SK-MEL-5 (cell line): Measurements from ENCODE around the gene PXMP4. TPM values are rescaled to one million over a fixed set of nuclear protein-coding genes. Genes with fewer than 3 reads are reported as not detected.
"Not testable (repeated sequence)": the region's sequence is repeated elsewhere in the genome, so short reads cannot be mapped to it uniquely, and the experiment has no call there.

Experiments used
- DNase-seq: peaks from one replicate; pipeline ENCODE4 v3.0.0-alpha.2; 2016; ENCODE audit warnings: low read depth, low spot score
- in situ Hi-C: cut with HindIII; loops from 2 replicates; pipeline ENCODE4 v1.10.0; 2016; ENCODE audit warnings: low sequenced_read_pairs, high pct_unique_total_duplicates, low pct_unique_long_range_greater_than_20kb
- polyA plus RNA-seq, 2 experiments: library from polyadenylated mRNA; depleted of rRNA; stranded (reverse); fragments of >200 nt; gene quantifications; 2 replicates each; pipeline ENCODE4 v1.2.3, GENCODE V29; 2015
- total RNA-seq: library from RNA; depleted of rRNA; stranded (reverse); fragments of >200 nt; shearing (Covaris generic); gene quantifications from 2 replicates; pipeline ENCODE4 v1.2.3, GENCODE V29; 2014; rRNA removed

Gene PXMP4, protein sequence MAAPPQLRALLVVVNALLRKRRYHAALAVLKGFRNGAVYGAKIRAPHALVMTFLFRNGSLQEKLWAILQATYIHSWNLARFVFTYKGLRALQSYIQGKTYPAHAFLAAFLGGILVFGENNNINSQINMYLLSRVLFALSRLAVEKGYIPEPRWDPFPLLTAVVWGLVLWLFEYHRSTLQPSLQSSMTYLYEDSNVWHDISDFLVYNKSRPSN
- 10.0 and 11.5 TPM in 2 replicates for total RNA-seq
- 8.6 and 15.3 TPM in 2 replicates for polyA plus RNA-seq (2015; cell fraction: cytosol; rRNA removed)
- polyA plus RNA-seq (2015; cell fraction: nucleus; rRNA removed) = 1.1 and 1.9 TPM in 2 replicates

DNA sequence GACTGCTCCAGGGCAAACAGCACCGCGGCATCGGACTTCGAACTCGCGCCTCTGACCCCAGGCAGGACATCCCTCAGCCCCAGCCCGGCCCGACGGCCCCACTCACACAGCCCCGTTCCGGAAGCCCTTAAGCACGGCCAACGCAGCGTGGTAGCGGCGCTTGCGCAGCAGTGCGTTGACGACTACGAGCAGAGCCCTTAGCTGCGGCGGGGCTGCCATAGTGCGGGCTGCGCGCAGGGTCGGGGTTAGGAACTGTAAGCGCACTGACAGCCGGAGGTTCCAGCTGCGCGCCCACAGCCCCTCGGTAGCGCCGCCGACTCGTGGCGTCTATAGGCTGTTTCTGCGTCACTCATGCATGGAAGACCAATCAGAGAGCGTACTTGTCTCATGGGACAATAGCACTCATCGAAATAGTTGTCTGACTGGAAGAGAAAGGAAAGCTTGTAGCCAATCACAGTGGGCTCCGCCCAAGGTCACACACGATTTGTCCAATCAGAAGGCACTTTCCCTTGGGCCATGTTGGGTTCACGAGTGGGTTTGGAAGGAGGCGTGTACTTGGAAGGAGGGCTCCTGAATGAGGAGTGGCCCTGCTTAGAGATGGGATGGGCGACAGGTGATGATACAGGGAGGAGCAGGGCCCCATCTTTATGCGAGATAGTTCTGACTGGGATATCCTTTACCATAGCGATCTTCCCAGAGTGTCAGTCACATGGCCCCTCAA lies at the start of gene PXMP4:
Gene PXMP4, minus strand, starts transcription at position 322 of the 721 bp plus-strand sequence. Its CDS starts 103 bp downstream, at position 219.
- peak; percentile 100 for DNase-seq
- in situ Hi-C loops = no loop called here

DNA sequence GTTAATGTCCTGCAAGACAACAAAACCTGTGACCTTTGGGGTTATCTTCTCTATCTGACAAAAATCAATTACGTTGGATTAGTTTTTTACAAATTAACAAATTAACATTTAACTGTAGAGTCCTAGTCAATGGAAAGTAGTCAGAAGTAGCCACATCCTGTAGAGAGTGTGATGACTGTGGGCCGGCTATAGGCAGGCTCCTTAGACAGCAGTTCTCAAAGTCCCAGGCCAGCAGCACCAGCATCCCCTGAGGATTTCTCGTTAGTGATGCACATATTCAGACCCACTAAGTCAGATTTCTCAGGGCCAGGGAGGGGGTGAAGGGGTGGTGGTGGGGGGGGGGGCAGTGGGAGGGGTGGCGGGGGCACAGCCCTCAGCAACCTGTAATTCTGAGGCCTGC lies 48.9 kb upstream of the PXMP4 start:
- in situ Hi-C loops = no loop called here
- DNase-seq = no peak

DNA sequence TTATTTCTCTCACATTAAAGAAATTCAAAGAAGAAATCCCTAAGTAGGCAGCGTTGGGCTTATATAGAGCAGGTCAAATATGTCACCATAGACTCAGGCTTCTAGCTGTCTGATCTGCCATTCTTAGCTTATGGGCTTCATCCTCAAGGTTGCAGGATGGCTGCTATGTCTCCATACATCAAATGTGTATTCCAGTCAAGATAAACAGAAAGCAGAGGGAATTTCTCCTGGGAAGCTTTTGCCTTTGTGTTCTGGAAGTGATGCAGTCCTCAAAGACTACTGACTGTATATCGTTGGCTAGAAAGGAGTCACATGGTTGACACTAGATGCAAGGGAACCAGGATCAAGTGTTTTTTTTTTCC lies 47.6 kb upstream of the PXMP4 start:
- no peak for DNase-seq
- in situ Hi-C loops = no loop called here

DNA sequence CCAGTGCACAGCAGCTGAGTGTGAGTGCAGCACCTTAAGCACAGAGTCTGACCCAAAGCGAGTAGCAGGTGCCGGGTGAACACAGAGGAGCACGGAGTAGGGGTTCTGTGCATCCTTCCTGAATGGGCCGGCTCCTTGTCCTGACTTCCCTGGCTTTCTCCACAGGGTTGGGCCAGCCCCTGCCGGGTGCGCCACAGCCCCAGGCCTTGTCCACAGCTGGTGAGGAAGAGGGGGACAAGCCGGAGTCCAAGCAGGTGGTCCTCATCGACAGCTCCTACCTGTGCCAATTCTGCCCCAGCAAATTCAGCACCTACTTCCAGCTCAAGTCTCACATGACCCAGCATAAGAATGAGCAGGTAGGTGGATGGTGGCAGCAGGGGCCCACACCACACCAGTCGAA lies 46.6 kb upstream of the PXMP4 start:
- no peak for DNase-seq
- in situ Hi-C loops = no loop called here

DNA sequence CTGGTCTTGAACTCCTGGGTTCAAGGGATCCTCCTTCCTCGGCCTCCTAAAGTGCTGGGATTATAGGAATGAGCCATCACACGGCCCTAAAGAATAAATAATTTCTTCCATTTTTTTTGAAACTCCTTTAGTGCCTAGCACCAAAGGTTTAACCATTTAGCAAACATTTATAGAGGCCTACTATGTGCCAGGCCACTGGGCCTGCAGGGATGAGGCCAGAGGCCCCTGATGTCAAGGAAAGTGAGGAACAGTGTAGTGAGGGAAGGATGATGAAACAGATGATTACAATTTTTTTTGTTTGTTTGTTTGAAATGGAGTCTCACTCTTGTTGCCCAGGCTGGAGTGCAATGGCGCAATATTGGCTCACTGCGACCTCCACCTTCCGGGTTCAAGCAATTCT lies 45.5 kb upstream of the PXMP4 start:
- in situ Hi-C loops = no loop called here
- DNase-seq = no peak

DNA sequence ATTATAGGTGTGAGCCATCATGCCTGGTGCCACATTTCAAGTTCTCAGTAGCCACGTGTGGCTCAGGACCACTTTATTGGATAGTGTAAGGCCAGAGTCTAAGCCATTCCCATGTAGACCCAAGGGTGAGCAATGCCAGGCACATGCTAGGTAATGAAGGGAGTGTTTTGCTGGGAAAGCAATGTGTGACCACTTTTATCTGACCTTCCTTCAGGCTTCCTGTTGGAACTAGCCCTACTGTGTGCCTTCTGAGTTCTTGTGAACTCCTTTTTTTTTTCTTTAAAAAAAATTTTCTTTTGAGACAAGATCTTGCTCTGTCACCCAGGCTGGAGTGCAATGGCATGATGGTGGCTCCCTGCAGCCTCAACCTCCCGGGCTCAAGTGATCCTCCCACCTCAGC lies 45.0 kb upstream of the PXMP4 start:
- DNase-seq = no peak
- in situ Hi-C loops = no loop called here

DNA sequence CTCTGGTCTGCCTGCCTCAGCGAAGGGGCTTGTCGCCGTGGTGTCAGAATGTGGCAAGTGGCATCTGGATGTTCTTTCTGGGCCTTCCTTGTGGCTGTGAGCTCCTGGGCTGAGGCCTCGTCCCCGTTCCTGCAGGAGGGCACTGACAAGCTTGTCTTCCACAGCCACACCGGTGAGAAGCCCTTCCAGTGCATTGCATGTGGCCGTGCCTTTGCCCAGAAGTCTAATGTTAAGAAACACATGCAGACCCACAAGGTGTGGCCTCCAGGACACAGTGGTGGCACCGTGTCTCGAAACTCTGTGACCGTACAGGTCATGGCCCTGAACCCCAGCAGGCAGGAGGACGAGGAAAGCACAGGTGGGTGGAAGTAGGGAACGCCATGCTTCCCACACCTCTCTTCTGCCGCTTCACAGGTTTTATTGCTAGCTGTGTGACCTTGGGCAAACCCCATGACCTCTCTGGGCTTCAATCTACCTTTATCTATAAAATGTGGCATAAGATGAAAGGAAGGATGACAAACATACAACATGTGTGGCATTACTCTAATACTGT lies 41.7 kb upstream of the PXMP4 start:
- no peak for DNase-seq
- in situ Hi-C loops = no loop called here

DNA sequence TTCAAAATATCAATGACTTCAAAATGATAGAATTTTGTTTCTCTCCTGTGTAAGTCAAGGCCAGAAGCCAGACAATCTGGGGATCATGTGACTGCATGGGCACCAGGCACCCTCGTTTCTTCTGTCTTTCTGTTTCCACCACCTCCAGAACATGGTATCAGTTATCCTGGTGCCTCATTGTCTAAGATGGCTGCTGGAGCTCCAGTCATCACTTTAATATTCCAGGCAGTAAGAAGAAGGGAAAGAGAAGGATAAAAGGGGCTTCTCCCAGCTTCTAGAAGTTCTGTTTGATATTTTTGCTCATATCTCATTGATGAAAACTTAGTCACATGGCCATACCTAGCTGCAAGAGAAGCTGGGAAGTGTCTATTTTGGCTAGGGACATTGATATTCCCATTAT lies 37.3 kb upstream of the PXMP4 start:
- DNase-seq = no peak
- in situ Hi-C loops = no loop called here

DNA sequence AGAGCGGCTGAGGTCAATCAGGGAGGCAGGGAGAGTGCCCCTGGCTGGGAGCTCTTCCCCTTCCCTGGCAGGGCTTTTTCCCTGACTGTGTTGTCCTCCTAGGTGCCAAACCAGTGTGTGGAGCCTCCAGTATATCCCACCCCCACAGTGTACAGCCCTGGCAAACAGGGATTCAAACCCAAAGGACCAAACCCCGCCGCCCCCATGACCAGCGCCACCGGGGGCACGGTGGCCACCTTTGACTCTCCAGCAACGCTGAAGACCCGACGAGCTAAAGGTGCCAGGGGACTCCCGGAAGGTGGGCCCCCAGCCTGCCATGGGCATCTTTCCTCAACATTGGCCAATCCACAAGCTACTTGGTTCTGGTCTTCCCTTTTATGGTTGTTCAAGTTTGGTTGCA lies 36.9 kb upstream of the PXMP4 start:
- in situ Hi-C loops = no loop called here
- DNase-seq = no peak

DNA sequence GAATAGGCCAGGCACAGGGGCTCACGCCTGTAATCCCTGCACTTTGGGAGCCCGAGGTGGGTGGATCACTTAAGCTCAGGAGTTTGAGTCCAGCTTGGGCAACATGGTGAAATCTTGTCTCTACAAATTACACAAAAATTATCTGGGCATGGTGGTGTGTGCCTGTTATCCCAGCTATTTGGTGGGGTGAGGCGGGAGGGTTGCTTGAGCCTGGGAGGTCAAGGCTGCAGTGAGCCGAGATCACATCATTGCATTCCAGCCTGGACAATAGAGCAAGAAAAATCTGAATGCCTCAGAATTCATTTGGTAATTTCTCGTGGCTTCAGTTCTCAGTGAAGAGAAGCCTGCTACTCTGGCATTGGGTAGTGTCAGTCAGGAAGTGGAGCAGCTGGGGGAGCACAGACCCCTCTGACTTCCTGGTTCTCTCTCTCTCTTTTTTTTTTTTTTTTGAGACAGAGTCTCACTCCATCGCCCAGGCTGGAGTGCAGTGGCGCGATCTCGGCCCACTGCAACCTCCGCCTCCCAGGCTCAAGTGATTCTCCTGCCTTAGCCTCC lies 35.9 kb upstream of the PXMP4 start:
- in situ Hi-C loops, DNase-seq: not testable (repeated sequence)

DNA sequence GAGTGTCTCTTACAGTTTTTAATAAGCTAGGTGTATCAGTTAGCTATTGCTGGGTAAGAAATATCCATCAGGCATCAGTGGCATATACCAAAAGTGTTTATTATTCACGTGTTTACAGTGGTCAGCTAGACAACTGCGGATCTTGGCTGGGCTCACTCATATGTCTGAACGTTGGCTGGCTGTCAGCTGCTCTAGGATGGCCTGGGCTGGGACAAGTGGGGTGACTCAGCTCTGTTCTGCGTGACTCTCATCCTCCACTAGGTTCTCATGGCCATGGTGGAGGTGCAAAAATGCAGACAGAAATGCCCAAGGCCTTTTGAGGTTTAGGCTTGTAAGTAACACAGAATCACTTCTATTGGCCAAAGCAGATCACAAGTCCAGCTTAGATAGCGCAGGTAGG lies 33.7 kb upstream of the PXMP4 start:
- in situ Hi-C loops = no loop called here
- DNase-seq = no peak

DNA sequence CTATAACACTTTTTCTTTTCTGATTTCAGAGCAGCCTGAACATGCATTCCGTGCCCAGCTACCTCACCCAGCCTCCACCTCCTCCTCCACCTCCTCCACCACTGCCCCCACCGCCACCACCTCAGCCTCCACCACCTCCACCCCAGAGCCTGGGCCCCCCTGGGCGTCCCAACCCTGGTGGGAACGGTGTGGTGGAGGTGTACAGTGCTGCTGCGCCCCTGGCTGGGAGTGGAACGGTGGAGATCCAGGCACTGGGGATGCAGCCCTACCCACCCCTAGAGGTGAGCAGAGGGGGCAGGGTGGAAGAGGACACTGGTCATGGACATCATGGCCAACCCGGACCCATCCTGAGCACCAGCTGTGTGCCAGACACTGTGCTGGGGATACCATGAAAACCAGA lies 33.0 kb upstream of the PXMP4 start:
- no peak for DNase-seq
- in situ Hi-C loops = no loop called here

DNA sequence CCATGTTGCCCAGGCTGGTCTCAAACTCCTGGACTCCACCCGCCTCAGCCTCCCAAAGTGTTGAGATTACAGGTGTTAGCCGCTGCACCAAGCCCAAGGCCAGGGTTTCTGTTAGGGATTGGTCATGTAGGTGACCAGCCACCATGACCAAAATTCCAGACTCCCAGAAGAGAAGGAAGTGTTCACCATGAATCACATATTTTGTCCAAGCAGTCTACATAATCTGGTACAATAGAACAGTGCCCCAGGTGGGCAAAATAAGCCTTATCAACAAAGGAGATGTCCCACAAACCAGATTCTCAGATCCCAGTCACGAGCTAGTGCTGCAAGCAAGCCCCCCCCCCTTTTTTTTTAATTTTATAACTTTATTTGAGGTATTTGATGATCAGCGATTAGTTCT lies 31.7 kb upstream of the PXMP4 start:
- in situ Hi-C loops = no loop called here
- DNase-seq = no peak

DNA sequence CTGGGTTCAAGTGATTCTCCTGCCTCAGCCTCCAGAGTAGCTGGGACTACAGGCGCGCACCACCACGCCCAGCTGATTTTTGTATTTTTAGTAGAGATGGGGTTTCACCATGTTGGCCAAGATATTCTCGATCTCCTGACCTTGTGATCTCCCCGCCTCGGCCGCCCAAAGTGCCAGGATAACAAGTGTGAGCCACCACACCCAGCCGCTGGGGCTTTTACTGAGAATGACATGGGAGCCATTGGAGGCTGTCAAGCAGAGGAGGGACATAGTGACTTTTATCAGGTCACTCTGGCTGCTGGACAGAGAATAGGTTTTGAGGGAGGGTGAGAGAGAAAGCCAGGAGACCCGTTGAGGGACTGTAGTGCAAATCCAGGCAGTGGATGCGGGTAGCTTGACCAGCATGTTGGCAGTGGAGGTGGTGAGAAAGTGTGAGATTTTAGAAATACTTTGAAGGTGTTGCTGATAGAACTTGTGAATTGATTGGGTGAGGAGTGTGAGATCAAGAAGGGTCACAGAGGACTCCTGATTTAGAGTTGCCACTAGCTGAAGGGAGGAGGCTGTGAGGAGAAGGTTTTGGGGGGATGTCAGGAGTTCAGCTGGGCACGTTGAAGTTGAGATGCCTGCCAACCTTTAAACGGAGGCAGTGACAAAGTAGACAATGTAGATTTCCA lies 26.4 kb upstream of the PXMP4 start:
- in situ Hi-C loops = no loop called here
- DNase-seq = no peak

DNA sequence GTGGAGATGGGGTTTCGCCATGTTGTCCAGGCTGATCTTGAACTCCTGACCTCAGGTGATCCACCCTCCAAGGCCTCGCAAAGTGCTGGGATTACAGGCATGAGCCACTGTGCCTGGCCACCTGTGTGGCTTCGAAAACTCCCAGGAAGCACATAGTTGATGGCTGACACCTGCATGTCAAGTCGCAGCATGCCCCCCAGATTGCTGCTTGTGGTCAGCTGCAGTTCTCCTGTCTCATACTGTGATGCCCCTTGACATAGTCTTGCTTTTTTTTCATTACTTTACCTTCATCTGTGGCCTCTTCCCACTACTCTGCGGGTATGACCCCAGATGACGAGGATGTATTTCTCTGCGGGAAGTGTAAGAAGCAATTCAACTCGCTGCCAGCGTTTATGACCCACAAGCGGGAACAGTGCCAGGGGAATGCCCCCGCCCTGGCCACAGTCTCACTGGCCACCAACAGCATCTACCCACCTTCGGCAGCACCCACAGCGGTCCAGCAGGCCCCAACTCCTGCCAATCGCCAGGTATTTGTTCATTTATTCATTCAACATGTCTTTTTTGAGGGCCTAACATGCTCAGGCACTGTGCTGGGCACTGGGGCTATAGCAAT lies 24.8 kb upstream of the PXMP4 start:
- no peak for DNase-seq
- in situ Hi-C loops = no loop called here

DNA sequence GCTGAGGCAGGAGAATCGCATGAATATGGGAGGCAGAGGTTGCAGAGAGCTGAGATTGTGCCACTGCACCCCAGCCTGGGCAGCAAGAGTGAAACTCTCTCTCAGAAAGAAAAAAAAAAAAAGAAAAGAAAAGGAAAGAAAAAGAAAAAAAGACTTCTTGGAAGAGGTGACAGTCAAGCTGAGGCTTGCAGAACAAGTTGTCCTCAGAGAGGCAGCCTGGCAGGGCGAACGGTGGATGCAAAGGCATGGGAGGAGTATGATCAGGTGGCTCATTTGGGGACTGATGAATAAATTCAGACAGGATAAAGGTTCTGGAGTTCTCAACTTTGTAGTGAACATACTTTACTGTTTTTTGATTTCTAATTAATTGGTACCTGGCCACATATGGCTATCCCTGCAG lies 24.1 kb upstream of the PXMP4 start:
- in situ Hi-C loops = no loop called here
- DNase-seq = no peak

DNA sequence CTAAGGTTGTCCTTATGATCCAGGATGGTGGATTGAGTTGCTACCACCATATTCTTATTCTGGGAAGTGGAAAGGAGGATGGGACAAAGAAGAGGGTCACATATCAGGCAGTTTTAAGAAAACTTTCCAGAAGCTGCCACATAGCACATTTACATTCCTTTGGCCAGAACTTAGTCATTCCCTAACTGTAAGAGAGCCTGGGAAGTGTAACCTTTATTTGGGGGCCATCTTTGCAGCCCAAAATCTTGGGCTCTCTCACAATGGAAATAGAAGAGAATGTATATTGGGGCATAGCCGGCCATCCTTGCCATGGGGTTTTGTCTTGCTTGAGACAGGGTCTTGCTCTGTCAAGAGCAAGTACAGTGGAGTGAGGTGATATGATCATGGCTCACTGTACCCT lies 20.1 kb upstream of the PXMP4 start:
- in situ Hi-C loops = no loop called here
- DNase-seq = no peak

DNA sequence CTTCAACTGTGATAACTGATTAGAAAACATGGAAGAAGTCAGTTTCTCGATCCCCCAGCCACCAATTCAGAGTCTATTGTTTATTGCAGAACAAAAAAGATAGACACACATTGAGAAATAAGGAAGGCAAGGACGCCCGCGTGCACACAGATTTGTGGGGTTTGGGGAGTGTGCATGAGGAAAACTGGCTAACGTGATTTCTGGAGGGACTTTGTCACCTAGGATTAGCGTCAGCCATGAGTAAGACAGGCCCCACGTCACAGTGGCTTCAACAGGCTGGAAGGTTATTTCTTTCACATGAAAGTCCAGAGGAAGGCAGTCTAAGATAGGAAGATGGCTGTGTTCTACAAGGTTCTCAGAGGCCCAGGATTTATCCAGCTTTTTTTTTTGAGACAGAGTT lies 19.4 kb upstream of the PXMP4 start:
- in situ Hi-C loops = no loop called here
- no peak for DNase-seq
